Measurements from ENCODE around the gene NKX1-1.

NKX1-1 gene

DNA sequence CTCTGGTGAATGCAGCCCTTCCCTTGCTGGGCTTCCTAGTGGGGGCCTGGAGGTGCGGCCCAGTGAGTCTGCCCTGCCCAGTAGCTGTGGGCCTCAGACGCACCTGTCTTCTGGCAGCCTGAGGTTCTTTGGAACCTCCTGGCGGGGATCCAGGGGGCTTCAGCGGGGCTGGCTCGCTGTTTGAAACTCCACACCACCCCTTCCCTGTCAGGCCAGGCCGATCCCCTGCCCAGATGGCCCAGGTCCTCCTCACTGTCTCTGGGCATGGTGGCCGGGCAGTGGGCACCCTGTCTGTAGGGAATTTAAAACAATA, 10.7 kb upstream of the NKX1-1 start:
- no peak for DNase-seq (ENCODE audit: low spot score)

DNA sequence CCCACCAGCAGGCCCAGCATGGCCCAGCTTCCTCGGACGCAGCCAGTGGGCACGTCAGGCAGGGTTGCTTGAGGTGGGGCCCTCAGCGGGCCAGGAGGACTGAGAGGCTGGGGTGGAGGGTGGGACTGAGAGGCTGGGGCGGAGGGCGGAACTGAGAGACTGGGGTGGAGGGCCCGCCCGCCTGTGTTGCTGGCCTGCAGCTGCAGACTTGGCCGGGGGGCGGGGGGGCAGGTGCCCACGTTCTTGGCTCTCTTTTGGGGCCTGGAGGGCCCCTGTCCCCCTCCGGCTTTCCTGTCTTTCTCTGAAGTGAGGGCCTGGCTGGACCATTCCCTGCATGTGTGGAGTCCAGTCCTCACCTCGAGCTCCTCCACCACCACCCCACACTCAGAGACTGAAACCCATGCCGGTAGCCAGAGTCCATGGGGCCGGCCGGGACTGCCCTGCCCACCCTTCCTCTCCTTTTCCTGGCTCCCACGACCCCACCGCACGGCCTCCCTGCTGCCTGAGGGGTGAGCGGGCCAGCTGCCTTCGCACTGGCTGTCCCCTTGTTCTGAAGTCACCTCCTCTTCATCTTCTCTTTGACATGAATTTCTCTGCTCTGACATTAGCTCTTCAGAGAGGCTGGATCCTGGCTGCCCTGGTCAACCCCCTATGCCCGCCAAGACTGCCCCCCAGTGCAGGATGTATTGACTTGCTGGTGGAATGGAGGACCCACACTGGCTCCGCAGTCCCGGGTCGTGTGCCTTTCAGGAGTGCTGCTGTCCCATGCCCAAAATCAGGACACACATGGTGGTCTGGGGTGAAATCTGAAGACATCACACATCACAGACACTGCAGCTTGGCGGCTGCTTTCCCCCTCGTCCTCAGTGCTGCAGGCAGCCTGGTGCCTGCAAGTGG, 10.1 kb upstream of the NKX1-1 start:
- DNase-seq (ENCODE audit: low spot score): no peak

DNA sequence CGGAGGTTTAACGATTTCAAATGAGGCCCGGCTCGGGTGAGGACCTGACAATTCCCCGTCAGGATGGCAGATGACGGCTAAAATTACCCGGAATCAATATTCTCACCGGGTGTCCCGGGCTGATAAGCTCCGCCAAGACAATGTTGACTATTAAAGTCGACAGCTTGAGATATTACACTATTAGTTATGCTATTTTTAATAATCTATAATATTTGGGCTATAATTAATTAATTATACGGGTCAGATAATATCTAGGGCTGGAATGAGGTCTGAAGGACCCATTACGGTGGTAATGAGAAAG, 9.4 kb upstream of the NKX1-1 start:
- DNase-seq (ENCODE audit: low spot score): no peak

- DNase-seq (ENCODE audit: low spot score): no peak
Measured at GRCh38 chr4:1414831-1415680, 8.8 kb upstream of the NKX1-1 start.

- DNase-seq (ENCODE audit: low spot score): no peak
Measured at GRCh38 chr4:1413687-1414479, 7.6 kb upstream of the NKX1-1 start.

GRCh38 chr4:1413204-1413663, 7.0 kb upstream of the NKX1-1 start:
- DNase-seq (ENCODE audit: low spot score): no peak

GRCh38 chr4:1412376-1413203, 6.3 kb upstream of the NKX1-1 start:
- DNase-seq (ENCODE audit: low spot score): no peak

DNA sequence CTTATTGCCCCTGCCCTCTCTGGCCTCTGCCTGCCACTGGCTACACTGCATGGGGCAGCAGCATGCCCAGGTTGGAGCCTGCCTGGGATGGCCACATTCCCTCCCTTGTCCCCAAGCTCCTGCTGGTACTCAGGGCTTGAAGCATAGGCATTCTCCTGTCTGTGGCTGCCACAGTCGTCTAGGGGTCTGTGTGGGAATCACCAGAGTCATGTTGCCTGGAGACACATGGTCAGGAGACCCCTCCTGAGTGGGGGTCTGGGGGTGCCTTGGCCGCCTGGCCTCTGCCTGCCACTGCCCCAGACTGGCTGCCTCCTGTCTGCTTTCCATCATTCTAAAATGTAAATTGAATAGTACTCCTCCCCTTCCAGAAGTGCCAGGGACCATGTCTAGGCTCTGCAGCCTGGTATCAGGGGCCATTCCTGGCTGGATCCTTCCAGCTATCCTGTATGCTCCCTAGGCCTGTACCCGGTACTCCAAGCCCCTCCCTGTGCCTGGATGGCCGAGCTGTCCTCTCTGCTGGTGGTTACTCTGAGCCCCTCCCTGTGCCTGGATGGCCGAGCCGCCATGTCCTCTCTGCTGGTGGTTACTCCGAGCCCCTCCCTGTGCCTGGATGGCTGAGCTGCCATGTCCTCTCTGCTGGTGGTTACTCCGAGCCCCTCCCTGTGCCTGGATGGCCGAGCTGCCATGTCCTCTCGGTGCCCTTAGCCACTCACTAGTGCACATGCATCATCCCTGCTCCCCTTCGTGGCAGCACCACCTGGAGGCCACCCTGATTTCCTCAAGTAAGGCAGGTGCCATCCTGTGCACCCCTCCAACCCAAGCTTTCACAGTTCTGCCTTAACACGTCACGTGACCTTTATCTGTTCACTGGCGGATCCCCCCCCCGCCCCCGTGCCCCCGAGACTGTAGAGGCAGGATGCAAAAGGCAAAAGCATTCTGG, 5.5 kb upstream of the NKX1-1 start:
- no peak for DNase-seq (ENCODE audit: low spot score)

DNA sequence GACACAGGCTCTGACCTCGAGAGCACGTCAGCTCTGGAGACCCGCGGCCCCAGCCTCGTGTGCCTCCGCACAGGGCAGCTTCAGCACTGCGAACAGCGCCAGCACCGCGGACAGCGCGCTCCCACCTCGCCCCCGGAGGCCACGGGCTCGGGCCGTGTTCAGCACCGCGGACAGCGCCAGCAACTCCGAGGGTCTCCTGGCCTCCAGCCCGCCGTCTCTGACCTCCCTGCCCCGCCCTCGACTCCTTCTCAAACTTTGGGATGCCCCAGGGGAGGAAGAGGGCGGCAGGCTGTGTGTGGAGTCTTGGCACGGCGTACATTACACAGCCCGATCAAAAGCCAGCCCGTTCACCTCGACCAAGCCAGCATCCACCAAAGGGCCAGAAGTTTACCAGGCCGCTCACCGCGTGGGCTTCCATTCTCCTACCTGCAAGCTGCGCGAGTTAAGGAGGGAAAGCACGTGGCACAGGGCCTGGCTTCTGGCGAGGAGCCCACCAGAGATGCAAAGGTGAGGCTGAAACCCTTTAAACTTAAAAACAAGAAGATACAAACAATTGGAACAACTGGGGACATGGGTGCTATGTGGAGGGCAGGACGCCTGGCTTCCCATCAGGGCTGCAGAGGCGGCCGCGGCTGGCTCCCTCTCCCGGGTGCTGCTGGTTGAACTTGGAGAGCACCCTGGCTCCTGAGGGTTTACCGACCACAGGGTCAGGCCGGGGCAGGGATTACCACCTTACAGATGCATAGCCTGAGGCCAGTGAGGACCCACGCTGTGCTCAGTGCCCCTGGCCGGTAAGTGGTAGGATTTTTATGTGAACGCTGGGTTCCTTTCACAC, 4.5 kb upstream of the NKX1-1 start:
- DNase-seq (ENCODE audit: low spot score): no peak

- DNase-seq (ENCODE audit: low spot score): no peak
Measured at GRCh38 chr4:1409491-1410425, 3.5 kb upstream of the NKX1-1 start.

GRCh38 chr4:1409079-1409478, 2.8 kb upstream of the NKX1-1 start:
- DNase-seq (ENCODE audit: low spot score): no peak

DNA sequence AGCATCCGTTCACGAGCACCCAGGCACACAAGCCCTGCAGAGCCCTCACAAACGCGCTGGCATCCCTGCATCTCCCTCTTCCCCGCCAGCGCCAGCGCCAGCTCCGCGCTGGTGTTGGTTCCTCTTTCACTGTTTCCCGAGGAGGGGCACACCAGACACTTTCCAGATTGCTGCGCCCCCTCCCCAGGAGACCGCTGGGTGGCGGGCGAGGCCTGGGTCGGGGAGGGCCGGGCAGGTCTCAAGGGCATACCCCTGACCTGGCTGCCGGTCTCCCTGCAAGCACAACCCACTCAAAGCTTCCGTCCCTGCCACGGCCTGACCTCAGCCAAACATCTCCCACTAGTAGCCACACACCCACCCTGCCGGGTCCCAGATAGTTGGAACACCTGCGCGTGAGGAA, 2.2 kb upstream of the NKX1-1 start:
- DNase-seq (ENCODE audit: low spot score): no peak

GRCh38 chr4:1407657-1408333, 1.6 kb upstream of the NKX1-1 start:
- DNase-seq (ENCODE audit: low spot score): no peak

DNA sequence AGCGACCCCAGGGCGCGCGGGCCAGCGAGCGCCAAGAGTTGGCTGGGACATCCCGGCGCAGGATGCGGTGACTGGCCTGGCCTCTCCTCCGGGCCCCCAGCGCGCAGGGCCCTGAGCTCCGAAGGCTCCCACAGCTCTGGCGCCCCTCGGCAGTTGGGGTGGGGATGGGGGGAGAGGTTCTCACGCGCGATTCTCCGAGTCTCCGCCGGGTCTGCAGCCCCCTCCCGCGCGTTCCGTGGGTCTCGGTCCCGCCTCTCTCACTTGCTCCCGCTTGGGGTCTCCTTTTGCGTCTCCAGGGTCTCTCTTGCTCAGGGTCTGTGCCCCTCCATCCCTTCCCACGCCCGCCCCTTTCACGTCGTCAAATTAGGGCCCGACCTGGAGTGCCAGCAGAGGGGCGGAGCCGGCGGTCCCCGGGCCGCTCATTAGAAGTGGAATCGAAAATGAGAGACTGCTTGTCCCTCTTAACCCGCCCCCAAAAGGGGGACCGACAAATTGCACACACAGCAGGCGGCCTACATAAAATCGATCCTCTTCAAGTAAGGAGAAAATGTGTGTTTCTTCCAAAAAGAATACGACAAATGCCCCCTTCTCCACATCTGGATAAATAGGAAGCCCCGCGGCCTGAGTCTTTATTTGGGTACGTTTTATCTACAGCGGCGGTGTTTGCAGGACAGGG, 877 bp upstream of the NKX1-1 start:
- DNase-seq (ENCODE audit: low spot score): no peak

- DNase-seq (ENCODE audit: low spot score): no peak
Measured at GRCh38 chr4:1405636-1406393, 427 bp downstream of the NKX1-1 start.

DNA sequence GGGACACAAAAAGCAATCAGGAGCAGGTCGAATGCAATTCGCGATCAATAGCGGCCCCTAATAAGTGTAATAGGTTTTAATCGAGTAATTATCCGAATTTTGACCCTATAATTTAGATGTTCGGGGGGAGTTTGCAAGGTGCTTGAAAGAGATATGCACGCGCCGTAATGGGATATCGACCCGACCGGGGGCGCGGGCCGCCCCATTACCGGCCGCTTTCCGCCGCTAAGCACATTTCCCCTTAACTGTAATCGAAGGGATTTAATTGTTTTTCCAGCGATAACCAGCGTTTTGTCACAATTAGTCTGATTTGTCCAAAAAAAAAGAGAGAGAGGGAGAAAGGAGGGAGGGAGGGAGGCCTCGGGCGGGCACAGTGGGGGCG, 997 bp downstream of the NKX1-1 start:
- no peak for DNase-seq (ENCODE audit: low spot score)
